Measurements from ENCODE around the gene WDR46.

Gene WDR46

DNA sequence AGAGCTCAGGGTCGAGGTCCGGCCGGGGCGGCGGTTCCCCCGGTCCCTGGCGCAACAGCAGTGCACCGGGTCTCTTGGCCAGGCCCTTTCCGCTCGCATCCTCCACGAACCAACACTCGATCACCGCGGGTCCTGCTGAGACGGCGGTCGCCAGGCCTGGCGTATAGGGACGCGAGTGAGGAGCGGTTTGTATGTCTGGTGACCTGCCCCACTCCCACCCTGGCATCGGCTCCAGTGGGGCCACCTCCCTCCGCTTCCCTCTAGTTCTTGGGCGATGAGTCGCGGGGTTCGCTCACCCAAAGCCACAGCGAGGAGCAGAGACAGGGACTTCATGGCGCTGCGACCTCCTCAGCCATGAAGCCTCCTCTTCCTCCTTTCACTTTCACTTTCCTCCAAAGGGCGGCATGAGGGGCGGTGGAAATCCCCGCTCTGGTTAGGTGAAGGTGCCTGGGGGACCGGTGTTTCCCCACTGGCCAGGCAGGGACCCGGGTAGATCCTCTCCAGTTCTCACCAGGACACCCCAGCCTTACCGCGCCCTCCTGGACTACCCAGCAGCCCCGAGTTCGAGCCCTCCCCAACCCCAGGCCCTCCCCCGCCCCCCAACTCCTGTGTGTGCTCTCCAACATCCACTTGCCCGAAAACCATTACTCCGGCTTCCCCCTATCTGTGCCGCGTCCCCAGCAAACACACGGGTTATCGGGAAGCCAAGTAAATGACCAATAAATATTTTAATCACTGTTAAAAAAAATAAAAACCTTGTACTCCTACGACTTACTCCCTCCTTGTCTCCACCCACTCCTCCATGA lies 24.9 kb upstream of the WDR46 start, which contains the start of gene TAPBP:
TSS of gene TAPBP (minus strand) at position 370 of the 806 bp plus-strand sequence. CDS start at position 333, 37 bp downstream.
- peak; percentile 76 for DNase-seq

DNA sequence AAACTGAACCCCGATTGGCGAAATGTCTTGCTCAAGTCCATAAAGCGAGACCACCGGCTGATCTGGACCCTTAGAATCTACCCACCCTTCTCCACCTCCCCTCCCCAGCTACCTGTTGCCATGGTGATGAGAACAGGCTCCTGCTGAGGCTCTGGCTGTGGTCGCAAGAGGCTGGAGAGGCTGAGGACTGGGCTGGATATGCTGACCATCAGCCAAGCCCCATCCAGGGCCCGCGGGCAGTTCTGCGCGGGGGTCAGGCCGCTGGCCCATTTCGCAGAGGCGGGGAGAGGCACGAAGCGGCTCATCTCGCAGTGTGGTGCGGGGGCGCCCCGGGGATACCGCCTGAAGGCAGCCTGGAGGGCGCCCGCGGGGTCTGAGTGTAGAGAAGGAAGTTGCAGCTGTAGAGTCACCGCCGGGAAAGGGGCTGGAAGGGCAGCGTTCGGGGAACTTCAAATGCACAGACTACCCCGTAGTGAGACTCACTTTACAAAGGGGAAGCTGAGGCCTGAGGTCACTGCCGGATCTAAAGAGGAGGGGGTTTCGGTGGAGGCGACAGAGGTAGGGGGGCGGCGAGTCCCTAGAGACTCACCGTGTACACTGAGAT lies 24.2 kb upstream of the WDR46 start:
- DNase-seq, result peak; percentile 51

DNA sequence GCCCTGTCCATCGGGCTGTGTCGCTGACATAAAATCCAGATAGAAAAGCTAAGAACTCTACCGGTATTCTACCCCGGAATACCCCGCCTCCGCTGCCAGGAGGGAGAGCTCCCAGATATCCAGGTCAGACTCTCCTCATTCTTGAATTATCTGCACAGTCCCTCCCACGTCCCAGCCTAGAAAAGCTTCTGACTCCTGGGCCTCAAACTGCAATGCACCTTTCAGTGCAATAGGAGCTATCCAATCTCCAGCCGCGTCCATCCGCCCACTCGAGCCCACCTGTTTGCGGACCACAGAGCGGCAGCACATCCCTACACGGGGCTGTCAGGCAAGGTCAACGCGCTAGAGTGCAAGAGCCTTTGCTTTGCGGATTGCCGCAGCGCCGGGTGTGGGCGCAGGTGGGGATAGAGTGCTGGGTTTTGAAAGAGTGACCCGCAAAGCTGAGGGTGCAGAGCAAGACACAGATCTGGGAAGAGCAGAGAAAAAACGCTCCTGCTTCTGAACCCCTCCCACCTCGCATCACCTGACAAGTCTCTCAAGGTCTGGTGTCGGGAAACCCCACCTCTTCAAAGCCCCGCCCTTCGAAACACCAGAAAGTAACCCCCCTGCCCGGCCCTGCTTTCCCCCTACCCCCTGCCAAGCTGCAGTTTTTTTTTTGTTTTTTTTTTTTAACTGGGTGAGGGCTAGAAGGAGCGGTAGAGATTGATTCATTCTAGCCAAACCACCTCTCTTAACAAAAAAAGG lies 23.5 kb upstream of the WDR46 start:
- DNase-seq, result peak; percentile 74

DNA sequence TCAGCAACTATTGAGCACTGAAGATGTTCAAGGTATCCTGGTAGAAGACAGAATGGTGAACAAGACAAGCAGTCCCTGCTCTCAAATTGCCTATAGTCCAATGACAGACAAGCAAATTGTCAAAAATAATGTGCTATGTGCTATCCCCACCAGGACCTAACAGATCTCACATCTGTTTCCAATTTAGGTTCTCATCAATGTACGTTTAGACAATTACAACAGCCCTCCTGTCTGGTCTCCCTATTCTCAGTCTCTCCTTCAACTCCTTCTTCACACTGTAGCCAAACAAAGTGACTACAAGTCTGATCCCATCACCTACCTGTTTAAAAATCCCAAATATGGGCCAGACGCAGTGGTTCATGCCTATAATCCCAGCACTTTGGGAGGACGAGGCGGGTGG lies 17.3 kb upstream of the WDR46 start:
- no peak for DNase-seq

DNA sequence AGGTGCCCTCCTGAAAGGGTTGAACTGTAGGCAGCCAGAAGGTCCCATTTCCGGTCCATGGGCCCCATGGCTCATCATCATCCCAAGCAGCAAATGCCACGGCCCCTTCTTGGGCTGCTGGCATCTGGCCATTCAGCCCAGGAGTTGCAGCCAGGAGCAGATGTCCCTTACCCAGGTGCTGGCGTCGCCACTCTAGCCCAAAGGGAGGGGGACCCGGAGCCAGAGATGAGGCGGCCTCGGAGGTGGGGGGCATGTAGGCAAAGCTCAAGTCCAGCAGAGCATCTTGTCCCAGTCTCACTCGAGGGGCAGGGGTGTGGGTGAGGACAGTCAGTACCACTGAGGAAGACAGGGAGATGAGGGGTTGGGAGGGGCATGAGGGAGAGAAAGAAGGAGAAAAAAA lies 16.0 kb upstream of the WDR46 start:
- DNase-seq, result no peak

DNA sequence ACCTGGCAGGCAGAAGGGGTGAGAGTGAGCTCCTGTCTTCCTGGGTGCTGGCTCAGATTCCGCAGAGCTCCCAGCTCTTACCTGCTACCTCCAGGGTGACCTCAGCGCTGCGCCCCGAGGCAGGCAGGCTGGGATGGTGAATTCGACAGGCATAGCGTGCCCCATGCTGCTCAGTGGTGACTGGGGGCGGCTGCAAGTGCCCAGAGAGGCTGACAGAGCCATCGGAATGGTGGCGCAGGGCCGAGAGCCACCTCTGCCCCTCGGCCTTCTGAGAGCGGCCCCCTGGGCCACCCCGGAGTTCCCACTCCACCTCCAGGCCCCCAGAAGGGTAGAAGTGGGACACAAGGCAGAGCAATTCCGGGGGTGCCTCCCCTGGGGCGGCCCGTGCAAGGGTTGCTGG lies 15.2 kb upstream of the WDR46 start:
- DNase-seq, result no peak

DNA sequence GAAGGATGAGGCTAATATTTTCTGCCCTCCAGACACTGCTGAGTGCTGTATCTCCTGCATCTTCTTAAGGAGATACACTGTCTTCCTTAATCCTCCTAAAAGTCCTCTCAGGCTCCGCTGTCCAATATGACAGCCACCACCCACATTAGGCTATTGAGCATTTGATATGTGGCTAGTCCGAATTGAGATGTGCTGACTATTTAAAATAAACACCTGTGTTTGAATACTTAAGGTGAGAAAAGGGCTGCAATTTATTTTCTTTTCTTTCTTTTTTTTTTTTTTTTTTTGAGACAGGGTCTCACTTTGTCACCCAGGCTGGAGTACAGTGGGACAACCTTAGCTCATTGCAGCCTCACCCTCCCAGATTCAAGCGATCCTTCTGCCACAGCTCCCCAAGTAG lies 12.8 kb upstream of the WDR46 start:
- no peak for DNase-seq

DNA sequence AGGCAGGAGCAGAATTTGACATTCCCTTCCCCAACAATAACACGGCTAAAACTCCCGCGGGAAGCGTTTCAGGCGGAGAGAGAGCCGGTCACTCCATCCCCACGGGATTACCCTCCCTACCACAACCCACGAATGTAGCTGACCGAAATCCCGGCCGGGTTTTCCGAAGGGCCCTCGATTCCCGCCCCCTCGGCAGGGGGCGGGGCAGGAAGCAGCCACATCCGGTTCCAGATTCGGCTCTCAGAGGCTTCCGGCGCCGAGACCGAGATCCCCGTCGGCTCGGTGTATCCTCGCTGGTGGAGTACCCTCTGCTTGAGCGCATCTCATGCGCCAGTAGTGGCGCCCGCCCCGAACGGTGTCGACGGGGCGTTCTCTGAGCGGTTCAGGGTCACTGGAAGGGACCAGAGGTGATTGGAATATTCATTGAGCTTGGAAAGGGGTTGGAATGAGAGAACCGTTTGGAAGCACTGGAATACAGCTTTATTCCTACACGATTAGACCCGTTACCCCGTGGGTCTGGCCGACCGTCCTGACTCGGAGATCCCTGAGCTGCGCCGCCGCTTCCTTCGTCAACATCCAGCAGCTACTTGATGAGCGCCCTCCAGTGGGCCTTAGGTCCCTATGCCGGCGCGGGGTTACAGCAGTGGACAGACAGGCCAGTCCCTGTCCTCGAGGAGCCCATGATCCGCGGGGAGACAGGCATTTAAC lies 10.4 kb upstream of the WDR46 start:
- DNase-seq, result peak; percentile 94

DNA sequence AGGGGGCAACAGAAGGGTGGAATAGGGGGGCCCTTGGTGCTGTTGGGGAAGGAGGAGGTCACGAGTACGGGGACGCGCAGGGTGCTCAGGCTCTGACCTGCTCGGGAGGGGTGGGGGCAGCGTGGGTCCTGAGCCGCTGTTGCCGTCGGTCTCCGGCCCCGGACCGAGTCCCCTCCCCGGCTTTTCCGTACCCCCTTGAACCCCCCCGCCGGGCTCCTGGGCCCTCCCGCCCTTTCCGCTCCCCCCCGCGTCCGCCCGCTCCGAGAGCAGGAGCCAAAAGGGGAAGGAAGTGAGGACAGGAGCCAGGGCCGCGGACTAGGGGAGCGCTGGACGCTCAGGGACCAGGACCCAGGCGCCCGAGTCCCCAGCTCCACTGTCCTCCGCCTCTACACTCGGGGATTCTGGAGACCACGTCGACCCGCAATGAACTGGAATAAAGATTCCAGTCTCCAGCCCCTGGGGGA lies 9.8 kb upstream of the WDR46 start, which contains the start of gene RGL2:
TSS of gene RGL2 (minus strand) at position 170 of the 464 bp plus-strand sequence. CDS start 332 bp downstream, outside the sequence.
- DNase-seq, result peak; percentile 61

DNA sequence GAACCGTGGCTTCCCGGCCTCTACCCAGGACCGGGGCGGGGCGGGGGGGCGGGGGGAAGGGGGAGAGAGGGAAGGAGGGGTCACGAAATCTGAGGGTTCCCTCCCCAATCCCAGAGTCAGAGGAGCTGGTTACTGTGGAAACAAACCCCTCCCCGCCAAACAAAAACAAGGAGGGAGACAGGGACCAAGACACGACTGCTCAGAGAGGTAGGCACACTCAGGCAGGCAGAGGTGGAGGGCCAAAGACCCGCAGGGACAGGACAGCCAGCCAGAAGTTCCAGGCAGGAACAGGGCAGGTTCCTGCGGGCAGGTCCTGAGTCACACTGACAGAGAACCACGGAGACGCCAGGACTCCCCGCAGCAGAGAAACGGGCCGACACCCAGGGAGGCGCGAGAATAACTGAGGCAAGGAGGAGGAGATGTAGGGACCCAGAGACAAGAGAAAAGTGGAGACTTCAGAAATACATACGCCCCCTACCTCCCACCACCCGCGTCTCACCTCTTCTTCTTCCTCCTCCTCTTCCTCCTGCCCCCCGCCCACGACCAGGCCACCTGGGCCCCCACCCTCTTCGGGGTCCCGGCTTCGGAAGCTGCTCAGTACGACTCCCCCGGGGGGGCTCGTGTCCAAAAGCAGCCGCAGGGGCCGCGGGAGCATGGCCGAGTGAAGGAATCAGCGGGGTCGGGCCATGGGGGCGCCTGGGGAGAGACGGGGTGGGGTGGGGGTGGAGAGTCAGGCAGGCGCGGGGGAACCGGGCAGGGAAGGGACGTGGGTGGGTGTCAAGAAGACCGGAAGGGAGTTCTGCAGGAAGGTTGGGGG lies 9.1 kb upstream of the WDR46 start:
- DNase-seq, result no peak

DNA sequence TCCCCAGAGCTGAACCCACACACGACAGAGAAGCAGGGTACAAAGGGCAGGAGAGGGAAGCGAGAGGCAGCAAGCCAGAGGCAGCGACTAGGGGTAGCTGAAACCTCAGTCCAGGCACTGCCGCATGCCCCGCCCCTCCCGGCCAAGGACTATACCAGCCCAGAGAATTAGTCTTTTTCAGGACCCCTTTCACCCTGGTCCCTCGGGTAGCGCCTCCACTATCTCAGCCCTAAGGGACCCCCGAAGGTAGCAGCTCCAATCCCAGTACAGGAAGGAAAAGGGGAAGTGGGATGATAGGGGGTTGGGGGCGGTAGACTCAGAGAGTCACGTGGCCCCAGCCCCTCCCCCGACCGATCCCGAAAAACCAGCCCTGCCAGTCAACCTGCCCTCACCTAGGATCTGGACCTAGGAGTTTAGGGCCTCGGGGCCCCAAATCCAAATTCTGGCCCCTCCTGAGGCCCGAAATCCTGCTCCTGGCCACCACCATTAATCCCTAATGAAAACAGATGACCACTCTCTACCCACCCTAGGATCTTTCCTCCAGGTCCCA lies 8.4 kb upstream of the WDR46 start:
- no peak for DNase-seq

DNA sequence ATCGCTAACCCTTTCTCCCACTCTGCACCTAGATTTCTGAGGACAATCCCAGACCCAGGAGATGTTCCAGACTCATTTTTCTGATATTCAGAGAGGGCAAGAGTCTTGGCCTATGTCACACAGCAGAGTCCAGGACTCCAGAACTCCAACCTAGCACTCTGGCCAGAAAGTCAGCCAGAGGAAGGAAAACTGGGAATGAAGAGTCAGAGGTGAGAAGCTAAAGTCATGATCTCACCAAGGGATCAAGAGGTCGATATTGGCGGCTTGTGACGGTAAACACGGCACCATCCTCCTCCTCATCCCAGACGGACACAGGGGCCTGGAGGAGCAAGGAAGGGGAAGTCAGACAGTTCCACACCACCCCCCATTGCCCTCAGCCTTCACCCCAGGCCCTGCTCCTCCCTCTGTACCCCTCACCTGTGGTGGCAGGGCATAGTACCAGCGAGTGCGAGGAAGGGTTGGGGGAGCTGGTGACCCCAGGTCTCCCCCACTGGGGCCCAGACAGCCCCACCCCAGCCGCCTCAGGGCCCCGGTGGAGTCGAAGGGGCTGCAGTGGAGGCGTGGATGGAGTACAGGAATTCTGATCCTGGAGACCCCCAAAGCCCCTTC lies 7.9 kb upstream of the WDR46 start:
- no peak for DNase-seq

DNA sequence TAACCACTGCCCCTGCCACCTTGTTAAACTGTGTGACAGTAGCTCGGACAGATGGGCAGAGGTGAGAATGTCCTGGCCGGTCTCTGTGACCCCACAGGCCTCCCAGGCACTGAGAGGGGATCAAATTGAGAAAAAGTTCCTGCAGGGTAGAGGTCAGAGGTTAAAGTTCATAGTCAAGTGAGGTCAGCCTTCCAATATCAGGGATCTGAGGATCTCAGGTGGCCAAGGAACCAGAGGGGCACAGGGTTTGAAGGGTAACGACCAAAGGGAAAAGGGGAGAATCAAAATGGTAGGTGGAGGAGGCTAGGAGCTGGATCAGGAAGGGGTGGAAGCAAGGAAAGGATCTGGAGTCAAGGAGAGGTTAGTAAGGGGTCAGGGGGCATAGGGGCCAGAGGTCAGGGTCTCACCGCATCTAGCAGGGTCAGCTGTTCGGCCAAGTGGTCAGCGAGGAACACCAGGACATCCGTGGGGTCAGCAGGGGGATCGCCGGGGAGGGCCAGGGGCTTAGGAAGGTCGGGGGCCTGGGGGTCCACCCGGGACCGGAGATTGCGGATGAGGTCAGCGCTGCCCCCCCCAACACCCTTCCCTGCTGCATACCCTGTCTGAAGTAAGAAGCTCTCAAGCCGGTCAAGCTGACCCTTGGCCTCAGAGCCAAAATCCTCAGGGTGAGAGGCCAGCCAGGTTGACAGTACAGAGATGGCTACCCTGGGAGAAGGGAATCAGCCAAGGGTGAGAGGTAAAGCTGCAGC lies 6.8 kb upstream of the WDR46 start:
- DNase-seq, result no peak

DNA sequence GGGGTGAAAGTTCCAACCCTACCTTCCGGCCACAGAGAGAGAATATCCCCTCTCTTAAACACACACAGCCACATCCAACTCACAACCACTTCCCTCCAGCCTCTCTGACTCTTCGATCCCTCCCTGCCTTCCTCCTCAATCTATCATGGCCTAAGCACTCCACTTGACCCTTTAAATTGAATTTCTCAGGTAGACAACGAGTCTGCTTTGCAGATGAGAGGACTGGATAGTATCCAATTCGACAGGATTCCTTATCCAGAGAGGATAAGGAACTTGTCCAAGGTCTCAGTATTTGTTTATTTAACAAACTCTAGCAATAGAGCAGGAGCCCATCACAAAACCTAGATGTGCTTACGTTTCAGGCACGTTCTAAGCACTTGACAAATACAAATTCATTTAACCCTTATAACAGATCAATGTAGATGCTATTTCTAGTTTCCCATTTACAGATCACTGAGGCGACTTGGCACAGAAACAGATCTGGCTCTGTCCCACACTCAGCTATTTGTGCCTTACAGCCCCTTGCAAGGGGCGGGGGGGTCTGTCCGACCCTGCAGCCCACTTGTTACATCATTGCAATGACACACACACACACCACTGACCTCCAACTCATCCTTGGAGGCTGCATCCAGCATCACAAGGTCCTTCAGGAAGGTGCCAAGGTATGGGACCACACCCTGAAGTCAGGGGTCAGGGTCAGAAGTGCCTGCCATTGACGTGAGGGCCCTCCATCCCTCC lies 5.2 kb upstream of the WDR46 start:
- no peak for DNase-seq

DNA sequence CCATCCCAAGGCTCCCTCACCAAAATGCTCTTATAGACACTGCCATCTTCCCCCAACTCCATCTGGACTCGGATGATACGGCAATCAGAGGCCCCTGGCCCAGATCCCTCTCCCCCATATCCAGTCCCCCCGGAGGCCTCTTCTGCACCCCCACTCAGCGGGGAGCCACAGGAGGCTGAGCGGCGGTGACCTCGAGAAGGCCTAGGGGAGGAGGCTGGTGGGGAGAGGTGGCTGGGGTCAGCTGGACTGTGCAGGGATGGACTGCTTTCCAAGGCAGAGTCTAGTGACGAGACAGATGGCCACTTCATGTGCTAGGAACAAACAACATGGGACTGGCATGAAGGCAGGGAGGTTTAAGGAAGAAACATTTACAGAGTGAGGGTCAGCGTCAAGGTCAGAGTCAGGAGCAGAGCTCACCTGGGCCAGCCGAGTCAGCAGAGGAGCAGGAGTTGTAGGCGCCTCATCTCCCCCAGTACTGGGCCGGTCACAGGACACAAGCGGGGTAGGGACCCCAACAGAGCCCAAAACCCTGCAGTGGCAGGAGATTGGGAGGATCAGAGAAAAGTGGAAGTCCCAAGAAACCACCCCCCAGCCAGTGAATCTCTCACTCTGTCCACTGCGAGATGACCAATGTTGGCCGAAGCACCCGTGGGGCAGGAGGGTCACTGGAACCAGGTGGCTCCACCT lies 4.1 kb upstream of the WDR46 start:
- no peak for DNase-seq

DNA sequence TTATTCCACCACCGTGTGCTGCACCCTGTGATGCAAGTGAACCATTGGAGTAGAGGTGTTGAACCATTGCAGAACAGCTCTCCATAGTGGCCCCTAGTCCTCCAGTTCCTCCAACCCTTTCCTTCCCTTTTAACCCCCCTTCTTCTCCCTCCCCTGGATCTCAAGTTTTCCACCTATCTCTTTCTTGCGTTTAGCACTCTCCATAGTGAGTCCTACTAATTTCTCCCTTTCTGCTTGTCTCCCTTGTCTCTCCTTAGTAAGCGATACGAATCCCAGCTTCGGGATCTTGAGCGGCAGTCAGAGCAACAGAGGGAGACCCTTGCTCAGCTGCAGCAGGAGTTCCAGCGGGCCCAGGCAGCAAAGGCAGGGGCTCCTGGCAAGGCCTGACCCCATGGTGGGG lies 1.4 kb upstream of the WDR46 start:
- no peak for DNase-seq

DNA sequence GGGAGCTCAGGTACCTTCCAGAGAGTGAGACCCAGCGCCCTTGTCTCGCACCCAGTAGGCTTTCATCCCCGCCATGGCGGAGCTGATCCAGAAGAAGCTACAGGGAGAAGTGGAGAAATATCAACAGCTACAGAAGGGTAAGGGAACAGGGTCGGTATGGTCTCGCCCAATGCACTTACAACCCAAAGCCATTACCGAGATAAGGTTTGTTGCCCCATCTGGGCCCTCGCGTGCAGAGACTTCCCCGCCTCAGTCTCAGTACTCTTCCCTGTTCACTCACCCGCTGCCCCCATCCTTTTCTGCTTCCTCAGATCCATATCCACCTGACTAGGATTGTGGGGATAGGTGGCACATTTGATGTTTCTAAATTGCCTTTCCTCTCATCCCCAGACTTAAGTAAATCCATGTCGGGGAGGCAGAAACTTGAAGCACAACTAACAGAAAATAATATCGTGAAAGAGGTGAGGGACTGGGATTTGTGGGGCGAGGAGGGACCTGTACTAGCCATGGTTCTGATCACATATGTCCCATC lies 811 bp upstream of the WDR46 start:
- DNase-seq, result no peak

DNA sequence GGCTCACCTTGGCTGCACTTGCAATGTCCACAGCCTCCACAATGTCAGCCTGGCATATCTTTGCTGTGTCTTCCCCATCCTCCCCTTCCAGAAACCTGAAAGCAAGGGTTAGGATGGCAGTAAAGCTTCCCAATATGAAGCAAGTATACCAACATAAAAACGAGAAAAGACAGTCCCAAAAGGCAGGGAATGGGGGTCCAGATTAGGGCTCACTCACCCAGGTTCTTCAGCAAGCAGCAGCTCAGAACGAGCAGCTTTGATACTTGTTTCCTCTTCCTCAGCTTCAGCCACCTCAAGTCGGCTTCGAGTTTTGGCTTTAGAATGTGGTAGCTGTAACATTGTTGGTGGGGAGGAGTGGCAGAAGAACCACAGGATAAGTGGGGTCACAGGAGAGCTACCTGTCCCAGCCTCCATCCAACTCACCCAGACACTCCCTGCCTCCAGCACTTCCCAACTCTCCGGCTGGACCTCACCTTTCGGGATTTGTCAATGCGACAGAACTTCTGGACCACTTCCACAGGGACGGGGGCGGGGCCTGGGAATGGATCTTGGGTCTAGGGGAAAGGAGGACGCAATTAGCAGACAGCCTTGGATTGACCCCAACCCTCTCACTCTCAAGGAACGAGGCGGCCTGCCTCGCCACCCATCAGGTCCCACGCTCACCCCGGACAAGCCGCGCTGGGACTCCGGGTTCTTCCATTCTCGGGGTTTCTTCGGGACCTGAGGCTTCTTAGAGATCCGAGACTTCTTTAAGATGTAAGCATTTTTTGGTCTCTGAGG lies 708 bp downstream of the WDR46 start:
- no peak for DNase-seq

Measured in stimulated activated CD4-positive, alpha-beta T cell treated with anti-CD3 and anti-CD28 coated beads, Interleukin-12 subunit alpha, Interleukin-12 subunit beta, amount 100 ng/mL, for 4 hours (primary cell).